ENCODE data around the gene SETD3.

SETD3 gene

DNA sequence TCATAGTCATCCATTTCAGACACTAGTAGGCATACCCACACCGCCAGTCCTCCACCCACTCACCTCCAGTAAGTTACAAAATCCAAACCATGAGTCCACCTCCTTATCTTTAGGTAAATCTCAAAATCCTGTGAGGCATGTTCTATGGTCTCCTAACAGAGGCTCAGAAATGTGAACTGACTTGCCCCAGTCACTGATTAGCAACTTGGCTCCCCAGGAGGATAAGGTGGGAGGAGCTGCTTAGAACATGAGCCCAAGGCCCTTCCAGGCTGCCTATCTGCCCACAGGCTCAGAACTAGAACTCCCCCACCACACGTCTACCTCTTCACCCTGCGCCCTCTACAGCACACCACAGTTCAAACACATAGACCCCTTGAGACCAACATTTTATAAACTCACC lies 19.9 kb downstream of the SETD3 start:
- Histone ChIP-seq H3K27me3 (ENCODE audit: low read depth, low read length) (no peaks in the 10 kb centered on the region), H3K4me1 (ENCODE audit: low read length) (no peaks in the 10 kb centered on the region), H3K4me3 (ENCODE audit: low read length) (no peak overlapping the region), H3K36me3 (replicated peaks; ENCODE audit: low read depth, low read length) (peaks cover 33% of the 10 kb centered on the region), H3K27ac (ENCODE audit: low read length) (no peak overlapping the region), H2AFZ (ENCODE audit: low read depth, low read length) (no peak overlapping the region), H3K4me2 (ENCODE audit: low read length) (no peak overlapping the region), H3K79me2 (ENCODE audit: low read length) (no peaks in the 10 kb centered on the region), H3K9me3 (ENCODE audit: insufficient read depth, low read length) (no peaks in the 10 kb centered on the region), H4K20me1 (ENCODE audit: insufficient read depth, low read length) (no peaks in the 10 kb centered on the region), H3K9ac (ENCODE audit: low read length) (no peak overlapping the region)
- no peak for TF ChIP-seq EZH2phosphoT487 (IDR thresholded peaks at IDR 0.05; ENCODE audit: low read depth)
- TF ChIP-seq, protein P1, sequence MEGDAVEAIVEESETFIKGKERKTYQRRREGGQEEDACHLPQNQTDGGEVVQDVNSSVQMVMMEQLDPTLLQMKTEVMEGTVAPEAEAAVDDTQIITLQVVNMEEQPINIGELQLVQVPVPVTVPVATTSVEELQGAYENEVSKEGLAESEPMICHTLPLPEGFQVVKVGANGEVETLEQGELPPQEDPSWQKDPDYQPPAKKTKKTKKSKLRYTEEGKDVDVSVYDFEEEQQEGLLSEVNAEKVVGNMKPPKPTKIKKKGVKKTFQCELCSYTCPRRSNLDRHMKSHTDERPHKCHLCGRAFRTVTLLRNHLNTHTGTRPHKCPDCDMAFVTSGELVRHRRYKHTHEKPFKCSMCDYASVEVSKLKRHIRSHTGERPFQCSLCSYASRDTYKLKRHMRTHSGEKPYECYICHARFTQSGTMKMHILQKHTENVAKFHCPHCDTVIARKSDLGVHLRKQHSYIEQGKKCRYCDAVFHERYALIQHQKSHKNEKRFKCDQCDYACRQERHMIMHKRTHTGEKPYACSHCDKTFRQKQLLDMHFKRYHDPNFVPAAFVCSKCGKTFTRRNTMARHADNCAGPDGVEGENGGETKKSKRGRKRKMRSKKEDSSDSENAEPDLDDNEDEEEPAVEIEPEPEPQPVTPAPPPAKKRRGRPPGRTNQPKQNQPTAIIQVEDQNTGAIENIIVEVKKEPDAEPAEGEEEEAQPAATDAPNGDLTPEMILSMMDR (IDR thresholded peaks at IDR 0.05; ENCODE audit: low read depth, low read length): no peak

DNA sequence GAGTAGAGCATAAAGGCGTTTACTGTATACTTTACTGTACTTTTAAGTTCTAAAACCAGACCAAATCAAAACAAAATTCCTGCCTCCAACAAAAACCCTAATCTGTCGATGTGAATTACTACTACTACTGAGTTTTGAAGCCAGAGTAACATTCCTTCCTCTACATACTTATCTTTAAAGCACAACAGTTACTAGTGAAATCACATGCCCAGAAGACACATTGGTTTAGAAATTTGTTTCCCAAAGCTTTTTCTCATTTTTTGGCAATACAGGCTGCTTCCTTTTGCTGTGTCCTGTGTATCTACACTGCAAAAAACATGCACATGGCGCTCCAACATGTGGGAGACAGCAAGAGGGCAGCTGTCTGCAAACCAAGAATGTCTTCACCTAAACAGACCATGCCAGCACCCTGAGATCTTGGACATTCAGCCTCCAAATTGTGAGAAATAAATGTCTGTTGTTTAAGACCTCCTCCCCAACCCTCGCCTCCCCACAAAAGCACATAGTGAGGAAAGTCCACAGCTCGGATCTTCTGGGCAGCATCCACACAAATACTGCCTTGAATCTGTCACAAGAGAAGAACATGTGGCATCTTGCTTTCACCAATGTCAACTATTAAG lies 21.1 kb downstream of the SETD3 start:
- H3K9ac ChIP-seq (ENCODE audit: low read length): no peak overlapping the region
- H3K36me3 ChIP-seq (replicated peaks; ENCODE audit: low read depth, low read length): peaks cover 39% of the 10 kb centered on the region
- H2AFZ ChIP-seq (ENCODE audit: low read depth, low read length): no peak overlapping the region
- TF ChIP-seq, protein P1 (IDR thresholded peaks at IDR 0.05; ENCODE audit: low read depth, low read length): no peak
- TF ChIP-seq EZH2phosphoT487 (IDR thresholded peaks at IDR 0.05; ENCODE audit: low read depth): no peak
- no peak overlapping the region for H3K4me3 ChIP-seq (ENCODE audit: low read length)
- no peak overlapping the region for H3K27ac ChIP-seq (ENCODE audit: low read length)
- H3K9me3 ChIP-seq (ENCODE audit: insufficient read depth, low read length): no peaks in the 10 kb centered on the region
- no peaks in the 10 kb centered on the region for H3K27me3 ChIP-seq (ENCODE audit: low read depth, low read length)
- no peak overlapping the region for H3K4me2 ChIP-seq (ENCODE audit: low read length)
- no peaks in the 10 kb centered on the region for H3K4me1 ChIP-seq (ENCODE audit: low read length)
- H3K79me2 ChIP-seq (ENCODE audit: low read length): no peaks in the 10 kb centered on the region
- no peaks in the 10 kb centered on the region for H4K20me1 ChIP-seq (ENCODE audit: insufficient read depth, low read length)

DNA sequence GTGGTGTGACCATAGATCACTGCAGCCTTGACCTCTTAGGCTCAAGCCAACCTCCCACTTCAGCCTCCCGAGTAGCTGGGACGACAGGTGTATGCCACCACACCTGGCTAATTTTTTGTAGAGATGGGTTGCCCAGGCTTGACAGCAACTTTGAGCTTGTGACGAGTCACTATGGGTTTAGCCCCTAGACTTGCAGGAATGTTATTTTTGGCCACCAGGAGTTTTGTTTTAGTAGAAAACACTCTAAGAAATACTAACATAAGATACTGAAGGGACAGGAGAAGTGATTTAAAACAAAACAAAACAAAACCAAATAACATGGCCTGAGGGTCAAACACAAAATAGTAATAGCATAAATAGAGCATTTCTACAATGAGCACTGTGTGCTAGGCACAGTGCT lies 26.4 kb downstream of the SETD3 start:
- H3K9me3 ChIP-seq (ENCODE audit: insufficient read depth, low read length): no peaks in the 10 kb centered on the region
- no peak overlapping the region for H3K4me2 ChIP-seq (ENCODE audit: low read length)
- no peak overlapping the region for H3K27ac ChIP-seq (ENCODE audit: low read length)
- H3K79me2 ChIP-seq (ENCODE audit: low read length): no peaks in the 10 kb centered on the region
- no peaks in the 10 kb centered on the region for H3K4me1 ChIP-seq (ENCODE audit: low read length)
- H3K36me3 ChIP-seq (replicated peaks; ENCODE audit: low read depth, low read length): peaks cover 24% of the 10 kb centered on the region
- peaks cover 3% of the 10 kb centered on the region; the same call in 1 of the 2 replicates for H4K20me1 ChIP-seq (ENCODE audit: insufficient read depth, low read length)
- H3K4me3 ChIP-seq (ENCODE audit: low read length): no peak overlapping the region
- no peaks in the 10 kb centered on the region for H3K27me3 ChIP-seq (ENCODE audit: low read depth, low read length)
- no peak for TF ChIP-seq EZH2phosphoT487 (IDR thresholded peaks at IDR 0.05; ENCODE audit: low read depth)
- TF ChIP-seq, protein P1 (IDR thresholded peaks at IDR 0.05; ENCODE audit: low read depth, low read length): no peak
- H2AFZ ChIP-seq (ENCODE audit: low read depth, low read length): no peak overlapping the region
- H3K9ac ChIP-seq (ENCODE audit: low read length): no peak overlapping the region

DNA sequence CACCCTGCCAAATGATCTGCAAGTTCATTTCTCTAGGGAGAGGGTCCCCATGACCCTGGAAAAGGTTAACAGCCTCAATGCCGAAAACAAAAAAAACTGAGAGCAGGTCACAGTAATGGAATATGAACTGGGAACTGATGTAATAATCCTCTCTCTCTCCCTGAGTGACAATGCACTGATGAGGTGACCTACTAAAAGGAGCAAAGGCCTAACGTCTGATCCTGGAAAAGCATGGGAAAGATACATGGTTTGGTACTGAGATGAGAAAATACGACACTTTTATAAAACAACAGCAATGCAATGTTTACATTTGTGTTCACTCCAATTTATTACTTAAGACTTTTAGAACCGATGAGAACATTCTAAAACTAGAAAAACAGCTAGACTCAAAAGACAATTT lies 27.7 kb downstream of the SETD3 start:
- Histone ChIP-seq H3K79me2 (ENCODE audit: low read length) (no peaks in the 10 kb centered on the region), H3K4me2 (ENCODE audit: low read length) (no peak overlapping the region), H4K20me1 (ENCODE audit: insufficient read depth, low read length) (peaks cover 3% of the 10 kb centered on the region; the same call in 1 of the 2 replicates), H3K27ac (ENCODE audit: low read length) (no peak overlapping the region), H3K36me3 (replicated peaks; ENCODE audit: low read depth, low read length) (peaks cover 25% of the 10 kb centered on the region), H3K9ac (ENCODE audit: low read length) (no peak overlapping the region), H3K9me3 (ENCODE audit: insufficient read depth, low read length) (no peaks in the 10 kb centered on the region), H3K4me1 (ENCODE audit: low read length) (no peaks in the 10 kb centered on the region), H2AFZ (ENCODE audit: low read depth, low read length) (no peak overlapping the region), H3K4me3 (ENCODE audit: low read length) (no peak overlapping the region), H3K27me3 (ENCODE audit: low read depth, low read length) (no peaks in the 10 kb centered on the region)
- TF ChIP-seq, protein P1 (IDR thresholded peaks at IDR 0.05; ENCODE audit: low read depth, low read length): no peak

All from OCI-LY3 (cell line).